ENCODE data around the gene SMCHD1. TPM values are rescaled to one million over a fixed set of nuclear protein-coding genes. Genes with fewer than 3 reads are reported as not detected.
"Not testable (repeated sequence)": the region's sequence is repeated elsewhere in the genome, so short reads cannot be mapped to it uniquely, and the experiment has no call there.

The SMCHD1 gene
- polyA plus RNA-seq, 4 donors, result 52.4 to 65.8 (median 62.7) TPM

- no peak for DNase-seq (ENCODE audit: low read depth in 4 of 4, low spot score in 3 of 4)
These were observed 1.5 kb downstream of the SMCHD1 start for GRCh38 chr18:2656981-2657512.

- no peak for DNase-seq (ENCODE audit: low read depth in 4 of 4, low spot score in 3 of 4)
These were observed 2.4 kb downstream of the SMCHD1 start for GRCh38 chr18:2657788-2658458.

GRCh38 chr18:2660849-2661248 lies 5.3 kb downstream of the SMCHD1 start:
- not testable (repeated sequence) for DNase-seq (ENCODE audit: low read depth in 4 of 4, low spot score in 3 of 4)

- DNase-seq (ENCODE audit: low read depth in 4 of 4, low spot score in 3 of 4), result not testable (repeated sequence)
These were observed 6.8 kb downstream of the SMCHD1 start for GRCh38 chr18:2662288-2662687.

GRCh38 chr18:2662990-2663389 lies 7.5 kb downstream of the SMCHD1 start:
- DNase-seq (ENCODE audit: low read depth in 4 of 4, low spot score in 3 of 4), result no peak

- no peak for DNase-seq (ENCODE audit: low read depth in 4 of 4, low spot score in 3 of 4)
These were observed 16.9 kb downstream of the SMCHD1 start for GRCh38 chr18:2672410-2672809.

GRCh38 chr18:2672872-2673271 lies 17.3 kb downstream of the SMCHD1 start:
- no peak for DNase-seq (ENCODE audit: low read depth in 4 of 4, low spot score in 3 of 4)

GRCh38 chr18:2678933-2679332 lies 23.4 kb downstream of the SMCHD1 start:
- DNase-seq (ENCODE audit: low read depth in 4 of 4, low spot score in 3 of 4), result not testable (repeated sequence)

GRCh38 chr18:2680216-2680792 lies 24.8 kb downstream of the SMCHD1 start:
- no peak for DNase-seq (ENCODE audit: low read depth in 4 of 4, low spot score in 3 of 4)

GRCh38 chr18:2681993-2682603 lies 26.6 kb downstream of the SMCHD1 start:
- DNase-seq (ENCODE audit: low read depth in 4 of 4, low spot score in 3 of 4), result no peak

- no peak for DNase-seq (ENCODE audit: low read depth in 4 of 4, low spot score in 3 of 4)
These were observed 27.5 kb downstream of the SMCHD1 start for GRCh38 chr18:2683055-2683454.

GRCh38 chr18:2686349-2686968 lies 30.9 kb downstream of the SMCHD1 start:
- DNase-seq (ENCODE audit: low read depth in 4 of 4, low spot score in 3 of 4), result no peak

- DNase-seq (ENCODE audit: low read depth in 4 of 4, low spot score in 3 of 4), result no peak
These were observed 32.0 kb downstream of the SMCHD1 start for GRCh38 chr18:2687390-2688001.

- no peak for DNase-seq (ENCODE audit: low read depth in 4 of 4, low spot score in 3 of 4)
These were observed 37.0 kb downstream of the SMCHD1 start for GRCh38 chr18:2692508-2692907.

GRCh38 chr18:2697184-2697583 lies 41.7 kb downstream of the SMCHD1 start:
- no peak for DNase-seq (ENCODE audit: low read depth in 4 of 4, low spot score in 3 of 4)

- no peak for DNase-seq (ENCODE audit: low read depth in 4 of 4, low spot score in 3 of 4)
These were observed 43.5 kb downstream of the SMCHD1 start for GRCh38 chr18:2699001-2699400.

- DNase-seq (ENCODE audit: low read depth in 4 of 4, low spot score in 3 of 4), result no peak
These were observed 49.0 kb downstream of the SMCHD1 start for GRCh38 chr18:2704541-2704940.

GRCh38 chr18:2706903-2707302 lies 51.4 kb downstream of the SMCHD1 start:
- no peak for DNase-seq (ENCODE audit: low read depth in 4 of 4, low spot score in 3 of 4)

- no peak for DNase-seq (ENCODE audit: low read depth in 4 of 4, low spot score in 3 of 4)
These were observed 52.1 kb downstream of the SMCHD1 start for GRCh38 chr18:2707551-2708168.

GRCh38 chr18:2709316-2709715 lies 53.8 kb downstream of the SMCHD1 start:
- DNase-seq (ENCODE audit: low read depth in 4 of 4, low spot score in 3 of 4), result no peak

- DNase-seq (ENCODE audit: low read depth in 4 of 4, low spot score in 3 of 4), result no peak
These were observed 58.6 kb downstream of the SMCHD1 start for GRCh38 chr18:2714140-2714539.

All from right renal pelvis (tissue), 4 donors.